HG02973 (cell line): ENCODE results near the gene TTC9B.
"Not testable (repeated sequence)": the region's sequence is repeated elsewhere in the genome, so short reads cannot be mapped to it uniquely, and the experiment has no call there.

Source experiments
- ATAC-seq: cut with Tn5 transposase; IDR thresholded peaks from one replicate; pipeline ENCODE4 v1.9.1; 2021; ENCODE audit warnings: moderate library complexity; ENCODE audit not compliant: unreplicated experiment

Gene TTC9B

GRCh38 chr19:40175820-40176219 is 42.4 kb downstream of the TTC9B start:
- no peak for ATAC-seq

- ATAC-seq = no peak
These were observed 44.1 kb downstream of the TTC9B start for GRCh38 chr19:40174092-40174491.

GRCh38 chr19:40171293-40171692 is 46.9 kb downstream of the TTC9B start:
- not testable (repeated sequence) for ATAC-seq

GRCh38 chr19:40170303-40170989 is 47.7 kb downstream of the TTC9B start:
- ATAC-seq = not testable (repeated sequence)

GRCh38 chr19:40169482-40170302 is 48.5 kb downstream of the TTC9B start:
- not testable (repeated sequence) for ATAC-seq
